Measurements from ENCODE around the gene FKBP15.
"Not testable (repeated sequence)": the region's sequence is repeated elsewhere in the genome, so short reads cannot be mapped to it uniquely, and the experiment has no call there.

The FKBP15 gene

GRCh38 chr9:113238202-113238858 is 17.3 kb upstream of the FKBP15 start:
- DNase-seq (ENCODE audit: extremely low spot score, insufficient read length, low read depth) = no peak
- FAIRE-seq = no peak

- DNase-seq (ENCODE audit: extremely low spot score, insufficient read length, low read depth) (no peak), FAIRE-seq (no peak)
Observed at GRCh38 chr9:113237026-113237425, 15.9 kb upstream of the FKBP15 start.

GRCh38 chr9:113235701-113236255 is 14.7 kb upstream of the FKBP15 start:
- not testable (repeated sequence) for DNase-seq (ENCODE audit: extremely low spot score, insufficient read length, low read depth); FAIRE-seq

- DNase-seq (ENCODE audit: extremely low spot score, insufficient read length, low read depth) (no peak), FAIRE-seq (no peak)
Observed at GRCh38 chr9:113231701-113232100, 10.6 kb upstream of the FKBP15 start.

GRCh38 chr9:113228130-113228665 is 7.1 kb upstream of the FKBP15 start:
- FAIRE-seq (no peak), DNase-seq (ENCODE audit: extremely low spot score, insufficient read length, low read depth) (no peak)

- DNase-seq (ENCODE audit: extremely low spot score, insufficient read length, low read depth) = no peak
- FAIRE-seq = no peak
Observed at GRCh38 chr9:113227436-113227835, 6.4 kb upstream of the FKBP15 start.

- FAIRE-seq (no peak), DNase-seq (ENCODE audit: extremely low spot score, insufficient read length, low read depth) (no peak)
Observed at GRCh38 chr9:113223963-113224362, 2.9 kb upstream of the FKBP15 start.

GRCh38 chr9:113222482-113222841 is 1.4 kb upstream of the FKBP15 start:
- DNase-seq (ENCODE audit: extremely low spot score, insufficient read length, low read depth) (no peak), FAIRE-seq (no peak)

- DNase-seq (ENCODE audit: extremely low spot score, insufficient read length, low read depth) (no peak), FAIRE-seq (no peak)
Observed at GRCh38 chr9:113221800-113222481, 864 bp upstream of the FKBP15 start.

GRCh38 chr9:113220467-113221002 is 542 bp downstream of the FKBP15 start:
- DNase-seq (ENCODE audit: extremely low spot score, insufficient read length, low read depth) (no peak), FAIRE-seq (no peak)

GRCh38 chr9:113219969-113220368 is 1.1 kb downstream of the FKBP15 start:
- FAIRE-seq = peak; percentile 85
- no peak for DNase-seq (ENCODE audit: extremely low spot score, insufficient read length, low read depth)

GRCh38 chr9:113219186-113219936 is 1.7 kb downstream of the FKBP15 start:
- DNase-seq (ENCODE audit: extremely low spot score, insufficient read length, low read depth) = no peak
- FAIRE-seq = peak; percentile 83

GRCh38 chr9:113216406-113216805 is 4.7 kb downstream of the FKBP15 start:
- no peak for FAIRE-seq

GRCh38 chr9:113215132-113215531 is 5.9 kb downstream of the FKBP15 start:
- DNase-seq (ENCODE audit: extremely low spot score, insufficient read length, low read depth) (no peak), FAIRE-seq (no peak)

More at GRCh38 chr9:113216406-113216805, 4.7 kb downstream of the FKBP15 start:
- DNase-seq (ENCODE audit: extremely low spot score, insufficient read length, low read depth) = no peak

GRCh38 chr9:113210815-113211214 is 10.3 kb downstream of the FKBP15 start:
- DNase-seq (ENCODE audit: extremely low spot score, insufficient read length, low read depth) (no peak), FAIRE-seq (no peak)

- DNase-seq (ENCODE audit: extremely low spot score, insufficient read length, low read depth) = no peak
- FAIRE-seq = no peak
Observed at GRCh38 chr9:113205861-113206260, 15.2 kb downstream of the FKBP15 start.

- no peak for FAIRE-seq
- no peak for DNase-seq (ENCODE audit: extremely low spot score, insufficient read length, low read depth)
Observed at GRCh38 chr9:113205432-113205831, 15.6 kb downstream of the FKBP15 start.

- DNase-seq (ENCODE audit: extremely low spot score, insufficient read length, low read depth) (no peak), FAIRE-seq (peak; percentile 21)
Observed at GRCh38 chr9:113199683-113200329, 21.3 kb downstream of the FKBP15 start.

- DNase-seq (ENCODE audit: extremely low spot score, insufficient read length, low read depth) (no peak), FAIRE-seq (no peak)
Observed at GRCh38 chr9:113192455-113192854, 28.6 kb downstream of the FKBP15 start.

Data from GM18507 (cell line).